Stimulated activated naive CD8-positive, alpha-beta T cell treated with anti-CD3 and anti-CD28 coated beads, Interleukin-15, Interleukin-2, amounts not matched to agents 100 U/mL and 50 U/mL, for 24 hours (primary cell): ENCODE results near the gene ZNF555.
"Not testable (repeated sequence)": the region's sequence is repeated elsewhere in the genome, so short reads cannot be mapped to it uniquely, and the experiment has no call there.

ENCODE experiments used
- ATAC-seq: fragments of 150-1000 bp; cut with Tn5 transposase; one replicate; pipeline ENCODE4 v1.10.0; 2021
- DNase-seq: peaks from one replicate; pipeline ENCODE4 v3.0.0; 2021

The ZNF555 gene

GRCh38 chr19:2807379-2808128 is 33.7 kb upstream of the ZNF555 start:
- no peak for ATAC-seq
- no peak for DNase-seq

GRCh38 chr19:2808129-2808941 is 32.9 kb upstream of the ZNF555 start:
- no peak for ATAC-seq
- no peak for DNase-seq

DNA sequence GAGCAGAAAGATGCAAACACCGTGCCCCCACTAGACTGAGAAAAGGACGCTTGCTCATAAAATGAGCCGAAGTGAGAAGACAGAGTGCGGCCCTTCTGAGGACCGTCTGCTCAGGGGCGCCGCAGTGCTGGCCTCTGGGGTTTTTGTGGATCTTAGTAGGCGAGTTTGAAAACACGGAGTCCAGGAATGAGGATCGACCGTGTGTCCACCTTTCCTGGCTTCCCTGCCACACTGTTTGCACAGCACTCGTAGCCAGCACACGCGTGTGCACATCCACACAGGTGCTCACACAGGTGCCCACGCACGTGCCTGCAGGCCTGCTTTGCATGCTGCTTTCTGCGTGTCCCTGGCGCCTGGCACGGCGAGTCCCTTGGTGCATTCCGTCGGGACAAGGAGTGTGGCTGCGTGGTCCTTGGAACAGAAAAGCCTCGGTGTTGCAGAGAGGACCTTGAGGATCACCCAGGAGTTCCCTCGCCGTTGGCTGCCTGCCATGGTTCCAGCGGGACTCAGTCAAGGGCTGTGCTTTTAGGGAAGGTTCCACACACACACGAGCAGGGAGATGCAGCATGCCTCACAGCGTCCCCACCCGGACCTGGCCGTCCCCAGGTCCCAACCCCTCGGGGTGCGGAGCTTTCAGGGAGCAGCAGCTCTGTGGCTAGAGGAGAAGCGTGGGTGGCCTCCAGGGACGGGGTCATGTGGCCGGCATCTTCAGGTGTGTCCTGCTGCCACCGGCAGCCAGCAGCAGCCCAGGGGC is 31.7 kb upstream of the ZNF555 start:
- ATAC-seq = no peak

DNA sequence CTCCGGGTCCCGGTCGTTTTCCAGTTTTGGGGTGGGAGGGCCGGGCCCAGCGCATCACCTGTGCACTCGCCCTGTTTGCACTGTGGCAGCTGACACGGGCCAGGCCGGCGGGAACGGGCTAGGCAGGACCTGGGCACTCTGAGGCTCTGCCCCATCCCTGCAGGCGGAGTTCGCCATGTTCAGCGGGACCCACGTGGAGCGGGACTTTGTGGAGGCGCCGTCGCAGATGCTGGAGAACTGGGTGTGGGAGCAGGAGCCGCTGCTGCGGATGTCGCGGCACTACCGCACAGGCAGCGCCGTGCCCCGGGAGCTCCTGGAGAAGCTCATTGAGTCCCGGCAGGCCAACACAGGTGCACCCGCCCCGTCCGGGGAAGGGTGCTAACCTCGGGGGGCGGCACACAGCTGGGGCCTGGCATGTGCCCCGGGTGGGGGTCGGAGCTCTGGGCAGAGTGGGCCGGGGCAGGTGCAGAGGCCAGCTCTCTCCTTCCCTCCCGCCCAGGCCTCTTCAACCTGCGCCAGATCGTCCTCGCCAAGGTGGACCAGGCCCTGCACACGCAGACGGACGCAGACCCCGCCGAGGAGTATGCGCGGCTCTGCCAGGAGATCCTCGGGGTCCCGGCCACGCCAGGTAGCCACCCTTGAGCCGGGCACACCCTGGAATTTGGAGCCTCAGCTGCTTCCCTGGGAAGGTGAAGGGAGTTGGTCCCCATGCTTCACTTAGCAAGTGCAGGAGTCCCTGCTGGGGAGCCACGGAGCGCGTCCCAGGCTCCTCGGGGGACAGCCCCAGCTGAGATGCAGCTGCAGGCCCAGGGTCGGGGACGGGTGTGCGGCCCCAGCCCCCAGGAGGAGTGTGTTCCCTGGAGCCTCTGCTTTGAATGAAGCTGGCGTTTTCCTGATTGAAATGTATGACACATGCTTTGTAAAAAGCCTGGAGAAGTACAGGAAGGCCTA is 30.9 kb upstream of the ZNF555 start:
- ATAC-seq (no peak), DNase-seq (no peak)

More for the DNA sequence above, 31.7 kb upstream of the ZNF555 start:
- no peak for DNase-seq

DNA sequence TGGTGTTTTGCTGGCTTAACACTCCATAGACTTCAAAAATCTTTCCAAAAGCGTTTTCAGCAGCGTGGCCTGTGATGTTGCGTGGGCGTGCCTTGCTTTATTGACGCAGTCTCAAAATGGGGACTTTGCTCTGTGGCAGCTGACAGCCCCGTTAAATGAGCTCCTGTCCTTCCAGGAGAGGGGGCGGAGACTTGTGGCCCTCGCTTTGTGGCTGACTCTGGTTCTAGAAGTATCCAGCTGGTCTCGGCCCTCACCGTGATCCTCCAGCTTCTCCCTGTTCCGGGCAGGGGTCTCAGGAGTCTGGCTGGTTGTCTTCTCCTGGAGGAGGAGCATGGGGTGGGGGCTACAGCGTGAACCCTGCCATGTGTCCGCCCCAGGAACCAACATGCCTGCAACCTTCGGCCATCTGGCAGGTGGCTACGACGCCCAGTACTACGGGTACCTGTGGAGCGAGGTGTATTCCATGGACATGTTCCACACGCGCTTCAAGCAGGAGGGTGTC is 30.0 kb upstream of the ZNF555 start:
- ATAC-seq (no peak), DNase-seq (no peak)

DNA sequence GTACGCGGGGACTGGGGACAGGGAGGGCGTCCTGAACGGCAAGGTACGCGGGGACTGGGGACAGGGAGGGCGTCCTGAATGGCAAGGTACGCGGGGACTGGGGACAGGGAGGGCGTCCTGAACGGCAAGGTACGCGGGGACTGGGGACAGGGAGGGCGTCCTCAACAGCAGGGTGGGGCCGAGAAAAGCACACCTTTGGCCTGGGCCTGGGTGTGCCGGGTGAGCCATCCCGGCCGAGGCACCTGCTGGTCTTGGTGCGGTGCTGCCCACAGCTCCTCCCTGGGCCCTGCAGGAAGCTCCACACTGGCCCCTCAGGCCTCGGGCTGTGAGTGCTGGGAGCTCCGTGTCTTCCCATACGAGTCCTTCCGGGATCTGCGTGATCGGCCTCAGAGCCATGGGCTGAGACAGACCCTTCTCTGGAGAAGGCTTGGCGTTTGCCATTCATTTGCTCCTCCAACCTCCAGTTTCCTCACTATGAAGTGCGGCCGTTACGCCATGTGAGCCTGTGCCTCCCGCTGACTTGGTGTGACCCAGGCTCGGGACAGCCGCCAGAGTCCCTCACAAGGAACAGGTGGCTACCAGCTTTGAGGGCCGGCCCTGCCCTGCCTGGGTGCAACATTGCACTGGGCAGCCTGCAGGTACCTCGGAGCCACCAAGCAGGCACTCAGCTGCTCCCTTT is 29.4 kb upstream of the ZNF555 start:
- ATAC-seq (no peak), DNase-seq (no peak)

DNA sequence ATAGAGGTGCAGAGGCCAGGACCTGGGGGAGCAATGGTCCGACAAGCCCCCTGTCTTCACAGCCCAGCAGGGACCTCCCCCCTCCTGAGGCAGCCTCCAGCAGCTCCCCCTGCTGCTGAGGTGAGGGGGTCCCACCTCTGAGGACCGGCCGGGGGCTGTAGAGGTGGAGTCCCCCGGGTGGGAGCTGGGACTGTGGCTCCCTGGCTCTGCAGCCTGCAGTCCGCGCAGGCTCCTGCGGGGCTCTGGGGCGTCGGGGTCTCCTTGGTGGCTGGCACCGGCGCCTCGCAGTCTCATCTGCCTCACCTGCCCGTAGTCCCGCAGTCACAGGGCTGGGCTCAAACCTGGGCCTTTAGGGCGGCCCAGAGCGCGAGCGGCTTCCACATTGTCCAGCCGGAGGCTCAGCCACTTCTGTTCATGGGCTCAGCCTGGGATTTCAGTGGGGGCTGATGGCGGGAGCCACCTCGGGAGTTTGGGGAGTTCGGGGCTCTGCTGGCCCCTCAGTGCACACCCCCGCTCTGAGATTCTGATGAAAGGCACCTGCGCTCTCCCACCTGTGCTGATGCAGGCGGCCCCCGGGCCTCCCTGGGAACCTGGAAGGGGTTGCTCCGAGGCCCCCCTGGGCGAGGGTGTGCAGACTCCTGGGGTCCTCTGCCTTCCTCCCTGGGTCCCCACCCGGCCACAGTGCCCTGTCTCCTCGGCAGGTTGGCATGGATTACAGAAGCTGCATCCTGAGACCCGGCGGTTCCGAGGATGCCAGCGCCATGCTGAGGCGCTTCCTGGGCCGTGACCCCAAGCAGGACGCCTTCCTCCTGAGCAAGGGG is 28.7 kb upstream of the ZNF555 start:
- DNase-seq (no peak), ATAC-seq (no peak)

DNA sequence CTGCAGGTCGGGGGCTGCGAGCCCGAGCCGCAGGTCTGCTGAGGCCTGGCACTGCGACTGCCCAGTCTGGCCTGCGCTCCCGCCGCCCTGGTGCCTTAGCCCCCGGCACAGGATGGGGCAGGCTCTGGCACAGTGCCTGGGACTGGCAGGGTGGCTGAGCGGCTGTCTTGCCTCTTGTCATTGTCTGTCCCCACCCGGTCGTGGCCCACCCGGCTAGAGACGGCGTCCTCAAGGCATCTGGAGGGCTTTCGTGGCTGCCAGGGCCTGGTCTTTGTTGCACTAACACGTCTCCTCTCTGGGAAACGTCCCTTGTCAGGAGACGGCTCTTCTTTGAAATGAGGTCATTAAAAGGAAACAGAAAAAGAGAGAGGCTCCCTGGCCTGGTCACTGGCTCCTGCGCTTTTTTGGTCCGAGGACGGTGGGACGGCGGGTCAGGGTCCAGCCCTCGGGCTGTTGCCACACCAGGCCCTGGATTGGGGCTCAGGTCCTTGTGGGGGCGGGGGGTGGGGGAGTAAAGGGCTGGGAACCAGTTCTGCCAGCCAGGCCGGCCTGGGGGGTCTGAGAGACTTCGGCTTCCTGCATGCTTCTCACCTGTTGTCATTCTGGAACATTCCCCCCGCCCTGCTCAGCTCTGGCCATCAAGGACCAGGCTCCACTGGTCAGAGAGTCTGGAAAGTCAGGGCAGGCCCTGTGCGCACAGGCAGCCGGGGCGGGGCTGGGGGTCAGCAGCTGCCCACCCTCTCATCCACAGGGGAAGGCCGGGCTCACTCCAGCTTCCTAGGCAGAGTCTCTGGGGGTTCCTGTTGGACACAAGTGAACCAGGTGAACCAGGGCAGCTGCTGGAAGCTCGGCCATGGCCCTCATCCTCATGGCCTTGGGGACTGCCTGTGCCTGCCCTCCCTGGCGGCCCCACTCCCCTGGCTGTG is 27.8 kb upstream of the ZNF555 start:
- ATAC-seq (no peak), DNase-seq (no peak)

DNA sequence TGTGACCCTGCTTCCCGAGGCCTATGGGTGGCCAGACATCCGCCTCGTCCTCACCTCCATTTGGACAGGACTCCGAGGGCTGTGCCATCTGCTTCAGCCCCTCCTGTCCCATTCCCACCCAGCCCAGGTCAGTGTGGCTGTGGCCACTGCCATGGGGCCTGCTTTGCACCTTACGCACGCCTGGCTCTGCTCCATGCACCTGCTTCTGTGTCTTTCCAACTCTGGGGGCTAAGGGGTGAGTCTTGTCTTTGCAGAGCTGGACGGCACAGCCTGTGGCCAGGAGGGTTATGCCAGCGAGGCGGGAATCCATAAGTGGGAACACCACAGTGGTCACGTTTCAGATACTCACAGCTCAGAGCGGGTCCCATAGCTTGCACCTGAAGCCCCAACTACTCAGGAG is 26.8 kb upstream of the ZNF555 start:
- no peak for ATAC-seq
- no peak for DNase-seq

DNA sequence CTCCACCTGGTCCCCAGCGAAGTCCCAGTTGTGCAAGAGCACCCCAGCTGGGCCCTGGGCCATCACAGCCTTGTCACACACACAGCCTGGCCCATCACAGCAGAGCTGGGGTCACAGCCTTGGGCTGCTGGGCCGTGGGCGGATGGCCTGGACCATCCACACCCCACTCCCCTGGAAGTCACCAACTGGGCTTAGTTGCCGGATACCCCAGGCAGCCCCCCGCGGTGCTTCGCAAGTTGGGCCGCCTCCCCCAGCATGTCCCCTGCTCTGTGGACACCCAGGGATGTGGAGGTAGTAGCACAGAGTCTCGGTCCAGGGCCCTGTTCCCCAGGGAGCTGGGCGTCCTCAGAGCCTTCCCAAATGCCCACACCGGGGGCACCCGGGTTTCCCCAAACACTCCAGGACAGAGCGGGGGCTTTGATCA is 26.1 kb upstream of the ZNF555 start:
- DNase-seq (no peak), ATAC-seq (no peak)

GRCh38 chr19:2815923-2816322 is 25.4 kb upstream of the ZNF555 start:
- no peak for DNase-seq

GRCh38 chr19:2816641-2817040 is 24.6 kb upstream of the ZNF555 start:
- no peak for DNase-seq
- no peak for ATAC-seq

More at GRCh38 chr19:2815923-2816322, 25.4 kb upstream of the ZNF555 start:
- no peak for ATAC-seq

DNA sequence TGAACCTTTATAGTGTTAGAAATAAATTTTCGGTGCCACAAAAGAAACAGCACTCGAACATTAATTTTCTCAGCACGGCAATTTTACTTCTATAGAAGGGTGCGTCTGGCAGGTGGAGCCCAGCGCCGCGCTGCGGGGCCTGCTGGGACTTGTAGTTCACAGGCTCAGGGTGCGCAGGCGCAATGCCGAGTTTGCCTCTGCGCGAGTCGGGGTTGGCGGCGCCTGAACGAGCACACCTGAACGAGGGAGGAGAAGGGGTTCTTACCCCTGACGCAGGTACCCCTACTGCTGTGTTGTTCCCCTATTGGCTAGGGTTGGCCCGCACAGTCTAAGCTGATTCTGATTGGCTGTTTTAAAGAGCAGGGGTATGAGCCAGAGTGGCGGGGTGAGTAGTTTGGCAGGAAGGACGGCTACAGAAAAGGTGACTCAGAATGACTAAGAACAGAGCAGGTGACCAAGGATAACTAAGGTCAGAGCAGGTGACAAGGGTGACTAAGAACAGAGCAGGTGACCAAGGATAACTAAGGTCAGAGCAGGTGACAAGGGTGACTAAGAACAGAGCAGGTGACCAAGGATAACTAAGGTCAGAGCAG is 23.9 kb upstream of the ZNF555 start:
- DNase-seq, ATAC-seq: not testable (repeated sequence)

- ATAC-seq (peak; percentile 92), DNase-seq (peak; percentile 99)
Observed at GRCh38 chr19:2819540-2820111, 21.6 kb upstream of the ZNF555 start, which contains the start of gene ZNF554. ZNF554 (plus strand) TSS chr19:2819868; CDS start chr19:2820072, 204 bp downstream.

- ATAC-seq (peak; percentile 5), DNase-seq (peak; percentile 25)
Observed at GRCh38 chr19:2820112-2820702, 21.1 kb upstream of the ZNF555 start.

GRCh38 chr19:2822846-2823245 is 18.4 kb upstream of the ZNF555 start:
- ATAC-seq (no peak), DNase-seq (no peak)

DNA sequence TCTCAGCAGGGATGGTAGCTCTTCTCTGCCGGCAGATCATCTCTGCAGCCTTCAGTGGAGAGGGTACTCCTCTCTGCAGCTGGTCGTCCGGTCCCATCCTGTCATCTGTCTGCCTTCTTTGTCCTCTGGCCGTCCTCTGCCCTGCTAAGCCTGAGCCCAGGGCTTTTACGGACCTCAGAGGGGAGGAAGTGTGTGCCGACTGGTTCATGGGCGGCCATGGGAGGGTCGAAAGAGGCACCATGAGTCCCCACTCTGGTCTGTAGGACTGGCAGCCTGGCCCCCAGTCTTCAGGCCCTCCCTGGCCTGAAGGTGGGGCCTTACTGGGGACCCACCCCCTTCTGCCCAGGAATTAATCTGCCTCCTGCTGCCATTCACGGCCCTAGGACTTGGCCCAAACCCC is 17.6 kb upstream of the ZNF555 start:
- ATAC-seq = no peak
- no peak for DNase-seq
